Esophagus muscularis mucosa (tissue), 4 donors: ENCODE data around the gene OSBPL1A. TPM values are rescaled to one million over a fixed set of nuclear protein-coding genes. Genes with fewer than 3 reads are reported as not detected.

Source experiments
- DNase-seq: peaks from one replicate; pipeline ENCODE4 v3.0.0-alpha.2; 2017; ENCODE audit errors: extremely low spot score
- H3K27ac ChIP-seq, 4 donors: fragments of 200-600 bp; sonication (generic); replicated peaks in 1 of 4; 1 replicate in 3 of 4; 2 replicates in 1 of 4; pipeline ENCODE4 v1.5.1; 2016 to 2019; ENCODE audit warnings: mild to moderate bottlenecking in 1 of 4
- H3K27me3 ChIP-seq, 4 donors: fragments of 200-600 bp; sonication (generic); one replicate each; pipeline versions ENCODE4 v1.5.1 to v1.6.0; 2016 to 2019
- H3K36me3 ChIP-seq, 4 donors: fragments of 200-600 bp; sonication (generic); one replicate each; pipeline ENCODE4 v1.5.1; 2016 to 2019
- H3K4me1 ChIP-seq, 4 donors: fragments of 200-600 bp; sonication (generic); one replicate each; pipeline ENCODE4 v1.5.1; 2016 to 2019
- H3K4me3 ChIP-seq, 4 donors: fragments of 200-600 bp; sonication (generic); 1 replicate in 2 of 4; 2 replicates in 2 of 4; pipeline ENCODE4 v1.5.1; 2016 to 2019; ENCODE audit warnings: mild to moderate bottlenecking in 4 of 4, moderate library complexity in 1 of 4
- H3K9me3 ChIP-seq, 4 donors: fragments of 200-600 bp; sonication (generic); 1 replicate in 3 of 4; 2 replicates in 1 of 4; pipeline ENCODE4 v1.5.1; 2016 to 2019
- CTCF ChIP-seq, 3 experiments: fragments of 200-600 bp in 2 of 3; fragments of 450-650 bp in 1 of 3; sonication (generic) in 2 of 3; IDR thresholded peaks; one replicate each; pipeline ENCODE4 v1.5.1; 2017 to 2019; ENCODE audit warnings: antibody characterized with exemption in 3 of 3, mild to moderate bottlenecking in 2 of 3, moderate library complexity in 1 of 3
- EP300 ChIP-seq: sonication (generic); formaldehyde crosslinking; IDR thresholded peaks from one replicate; pipeline ENCODE4 v1.6.1; 2017; ENCODE audit warnings: antibody characterized with exemption
- POLR2A ChIP-seq: fragments of 450-650 bp; IDR thresholded peaks from one replicate; pipeline ENCODE4 v1.6.1; 2017; ENCODE audit warnings: antibody characterized with exemption, moderate library complexity, mild to moderate bottlenecking, low read depth
- POLR2AphosphoS5 ChIP-seq, 2 donors: sonication (generic); formaldehyde crosslinking; IDR thresholded peaks; one replicate each; pipeline ENCODE4 v1.6.1; 2017; ENCODE audit warnings: antibody characterized with exemption in 2 of 2
- WGBS: methylation state at CpG from one replicate; pipeline ENCODE4 v1.1.5; 2018; 5-methylcytosine and 5-hydroxymethylcytosine counted together
- intact Hi-C: fragments of 100-400 bp; cut with DNase I; formaldehyde crosslinking; loops from one replicate; pipeline ENCODE4 v1.15.1; 2023
- total RNA-seq, 4 donors: library from RNA; depleted of rRNA; stranded (reverse); fragments of >200 nt; gene quantifications; one replicate each; pipeline versions ENCODE4 v1.1.0 to v1.2.1, GENCODE V29; 2016

The OSBPL1A gene
- total RNA-seq, 4 donors from 2014 or later = 78.2 to 126 (median 101) TPM

- H3K27ac ChIP-seq = peak overlapping the region; percentile 47 to 67 (median 55)
- intact Hi-C loops = no loop called here
- WGBS = 73% methylated on average over 2 of the region's 2 CpGs
- no peak for DNase-seq
- H3K27me3 ChIP-seq = no peaks in the 10 kb centered on the region
- H3K4me3 ChIP-seq = no peak overlapping the region
- peaks cover 27 to 64% (median 55%) of the 10 kb centered on the region in 4 donors for H3K4me1 ChIP-seq
- H3K9me3 ChIP-seq = no peaks in the 10 kb centered on the region
- H3K36me3 ChIP-seq = peaks cover 0 to 6% (median 0%) of the 10 kb centered on the region in 4 donors
- TF ChIP-seq POLR2A = no peak
- no peak for TF ChIP-seq CTCF (IDR thresholded peaks at IDR 0.05)
- no peak for TF ChIP-seq EP300
- no peak for TF ChIP-seq POLR2AphosphoS5 (IDR thresholded peaks at IDR 0.05)
Measured at GRCh38 chr18:24263050-24263449, 134.6 kb downstream of the OSBPL1A start.

- no peaks in the 10 kb centered on the region for H3K9me3 ChIP-seq
- 54% methylated on average over 4 of the region's 4 CpGs for WGBS
- DNase-seq = no peak
- intact Hi-C loops = no loop called here
- TF ChIP-seq EP300 = no peak
- TF ChIP-seq POLR2A = no peak
- TF ChIP-seq CTCF (IDR thresholded peaks at IDR 0.05) = no peak
- TF ChIP-seq POLR2AphosphoS5 (IDR thresholded peaks at IDR 0.05) = no peak
- H3K4me1 ChIP-seq = peaks cover 27 to 63% (median 55%) of the 10 kb centered on the region in 4 donors
- no peak overlapping the region for H3K4me3 ChIP-seq
- H3K36me3 ChIP-seq = peaks cover 0 to 6% (median 0%) of the 10 kb centered on the region in 4 donors
- peak overlapping the region; percentile 47 to 67 (median 55) for H3K27ac ChIP-seq
- H3K27me3 ChIP-seq = no peaks in the 10 kb centered on the region
Measured at GRCh38 chr18:24262087-24262486, 135.5 kb downstream of the OSBPL1A start.

- H3K4me1 ChIP-seq = peaks cover 27 to 50% (median 41%) of the 10 kb centered on the region in 4 donors
Measured at GRCh38 chr18:24259869-24260641, 137.6 kb downstream of the OSBPL1A start.

GRCh38 chr18:24254071-24254470 lies 143.6 kb downstream of the OSBPL1A start:
- intact Hi-C loops = no loop called here
- TF ChIP-seq EP300 = no peak
- no peak for TF ChIP-seq POLR2A
- TF ChIP-seq POLR2AphosphoS5 (IDR thresholded peaks at IDR 0.05) = no peak
- no peak for TF ChIP-seq CTCF (IDR thresholded peaks at IDR 0.05)
- WGBS = 86% methylated on average over 1 of the region's 1 CpG

More at GRCh38 chr18:24259869-24260641, 137.6 kb downstream of the OSBPL1A start:
- intact Hi-C loops = no loop called here
- TF ChIP-seq POLR2AphosphoS5 (IDR thresholded peaks at IDR 0.05) = no peak
- TF ChIP-seq EP300 = no peak
- no peak for TF ChIP-seq POLR2A
- TF ChIP-seq CTCF (IDR thresholded peaks at IDR 0.05) = no peak
- Histone ChIP-seq H3K36me3 (peaks cover 0 to 3% (median 0%) of the 10 kb centered on the region in 4 donors), H3K27ac (peak overlapping the region in 2 of 4 donors; percentile 11 to 30), H3K27me3 (no peaks in the 10 kb centered on the region), H3K9me3 (no peaks in the 10 kb centered on the region), H3K4me3 (no peak overlapping the region)
- WGBS = 86% methylated on average over 6 of the region's 6 CpGs
- DNase-seq = no peak

More at GRCh38 chr18:24254071-24254470, 143.6 kb downstream of the OSBPL1A start:
- no peak for DNase-seq
- H3K4me1 ChIP-seq = peaks cover 4 to 26% (median 10%) of the 10 kb centered on the region in 4 donors
- no peaks in the 10 kb centered on the region for H3K27me3 ChIP-seq
- H3K36me3 ChIP-seq = no peaks in the 10 kb centered on the region
- H3K9me3 ChIP-seq = no peaks in the 10 kb centered on the region
- no peak overlapping the region for H3K27ac ChIP-seq
- H3K4me3 ChIP-seq = no peak overlapping the region
